DND-41 (cell line): ENCODE measurements around the gene WHRN.

Experiments used
- CTCF ChIP-seq: IDR thresholded peaks from 2 replicates; pipeline ENCODE4 v1.5.1; 2012; ENCODE audit warnings: borderline replicate concordance, low read length, moderate library complexity, mild to moderate bottlenecking; ENCODE audit not compliant: poor library complexity, severe bottlenecking; ENCODE audit errors: extremely low read depth
- EZH2 ChIP-seq: IDR thresholded peaks from 3 replicates; pipeline ENCODE4 v1.6.1; 2012; ENCODE audit warnings: borderline replicate concordance, low read depth, mild to moderate bottlenecking, moderate library complexity, low read length, inconsistent platforms; ENCODE audit not compliant: severe bottlenecking

- TF ChIP-seq CTCF = no peak
- TF ChIP-seq EZH2 = no peak
Measured at GRCh38 chr9:114378883-114379282, 126.4 kb downstream of the WHRN start.
